H1 (cell line): ENCODE results near the gene SFRP2. TPM values are rescaled to one million over a fixed set of nuclear protein-coding genes. Genes with fewer than 3 reads are reported as not detected.

Source experiments
- CTCF ChIA-PET: fragments of 300-600 bp; sonication (Branson Sonifier 250); formaldehyde crosslinking; loops from one replicate; lab custom pipeline; 2021; ENCODE audit not compliant: partially characterized antibody; lab: Charles Lee
- POLR2A ChIA-PET: fragments of 300-600 bp; sonication (Branson Sonifier 250); formaldehyde crosslinking; loops from one replicate; lab custom pipeline; 2021; ENCODE audit warnings: inconsistent platforms; ENCODE audit not compliant: partially characterized antibody; lab: Charles Lee
- DNase-seq, 2 experiments: peaks; one replicate each; pipeline versions ENCODE4 v3.0.0 to v3.0.0-alpha.2; 2010 to 2022; ENCODE audit warnings: low spot score in 2 of 2, low read depth in 1 of 2, mixed read lengths in 1 of 2
- FAIRE-seq: peaks from 2 replicates; lab custom pipeline; 2011; peaks lifted over from hg19 to GRCh38; lab: Jason Lieb, UNC
- H2AFZ ChIP-seq: 2 replicates; pipeline ENCODE4 v1.8.1; 2012; ENCODE audit warnings: low read length, inconsistent platforms
- H2AK5ac ChIP-seq: 2 replicates; pipeline ENCODE4 v1.6.1; 2013; ENCODE audit warnings: low read depth, low read length
- H2BK120ac ChIP-seq: replicated peaks from 2 replicates; pipeline ENCODE3; 2013; ENCODE audit warnings: low read depth, low read length, inconsistent platforms
- H2BK12ac ChIP-seq: 2 replicates; pipeline ENCODE4 v1.6.1; 2013; ENCODE audit warnings: low read depth, low read length
- H2BK15ac ChIP-seq: 2 replicates; pipeline ENCODE4 v1.6.1; 2013; ENCODE audit warnings: low read length
- H2BK20ac ChIP-seq: 2 replicates; pipeline ENCODE4 v1.6.1; 2013; ENCODE audit warnings: low read length
- H2BK5ac ChIP-seq: 2 replicates; pipeline ENCODE4 v1.6.1; 2013; ENCODE audit warnings: low read depth, low read length
- H3K14ac ChIP-seq: 2 replicates; pipeline ENCODE4 v1.6.1; 2013; ENCODE audit warnings: inconsistent platforms; ENCODE audit not compliant: insufficient read length
- H3K18ac ChIP-seq: 2 replicates; pipeline ENCODE4 v1.6.1; 2013; ENCODE audit warnings: low read length; ENCODE audit errors: extremely low read depth
- H3K23ac ChIP-seq: 2 replicates; pipeline ENCODE4 v1.6.1; 2013; ENCODE audit warnings: inconsistent platforms; ENCODE audit not compliant: insufficient read length
- H3K23me2 ChIP-seq: 2 replicates; pipeline ENCODE4 v1.6.1; 2013; ENCODE audit warnings: low read depth, low read length
- H3K27ac ChIP-seq: 2 replicates; pipeline ENCODE4 v1.6.1; 2011; ENCODE audit warnings: low read depth, low read length, inconsistent platforms
- H3K27me3 ChIP-seq, 4 experiments: replicated peaks in 1 of 4; 1 replicate in 1 of 4; 2 replicates in 3 of 4; pipeline versions ENCODE4 v1.6.1 to v1.8.1; 2011 to 2013; ENCODE audit warnings: low read length in 3 of 4, mild to moderate bottlenecking in 3 of 4, inconsistent platforms in 2 of 4, mixed read lengths in 2 of 4, moderate library complexity in 1 of 4; ENCODE audit not compliant: control insufficient read depth in 3 of 4, insufficient read depth in 3 of 4; ENCODE audit errors: extremely low read depth in 1 of 4
- H3K36me3 ChIP-seq, 4 experiments: 2 replicates each; pipeline versions ENCODE4 v1.6.1 to v1.8.1; 2011 to 2013; ENCODE audit warnings: mild to moderate bottlenecking in 4 of 4, low read length in 3 of 4, moderate library complexity in 2 of 4, control low read depth in 1 of 4, inconsistent platforms in 1 of 4; ENCODE audit not compliant: insufficient read depth in 4 of 4, control insufficient read depth in 2 of 4
- H3K4ac ChIP-seq: replicated peaks from 2 replicates; pipeline ENCODE3; 2013; ENCODE audit warnings: low read length, low read depth, mixed read lengths, inconsistent platforms; ENCODE audit not compliant: insufficient read length
- H3K4me1 ChIP-seq, 4 experiments: replicated peaks in 1 of 4; 1 replicate in 1 of 4; 2 replicates in 3 of 4; pipeline versions ENCODE4 v1.6.1 to v1.8.1; 2011 to 2013; ENCODE audit warnings: low read length in 3 of 4, inconsistent platforms in 2 of 4, mixed read lengths in 1 of 4; ENCODE audit not compliant: insufficient read depth in 4 of 4, control insufficient read depth in 3 of 4
- H3K4me2 ChIP-seq, 2 experiments: 2 replicates each; pipeline versions ENCODE4 v1.6.1 to v1.8.1; 2011 to 2013; ENCODE audit warnings: low read depth in 2 of 2, low read length in 2 of 2, control low read depth in 1 of 2, inconsistent platforms in 1 of 2, mild to moderate bottlenecking in 1 of 2; ENCODE audit not compliant: insufficient read depth in 1 of 2
- H3K4me3 ChIP-seq, 4 experiments: fragments of 200-600, 300-600 bp in 1 of 4; sonication (generic), shearing (Covaris generic), sonication (Bioruptor Twin) in 1 of 4; 2 replicates each; pipeline versions ENCODE4 v1.5.1 to v1.8.1; 2011 to 2016; ENCODE audit warnings: low read length in 4 of 4, low read depth in 3 of 4, control low read depth in 2 of 4, inconsistent platforms in 2 of 4, mild to moderate bottlenecking in 2 of 4, mixed read lengths in 1 of 4, moderate library complexity in 1 of 4; ENCODE audit not compliant: insufficient read depth in 2 of 4; ENCODE audit errors: extremely low read depth in 1 of 4
- H3K56ac ChIP-seq: replicated peaks from 2 replicates; pipeline ENCODE3; 2013; ENCODE audit warnings: low read depth, mild to moderate bottlenecking, mixed read lengths, low read length, inconsistent platforms; ENCODE audit not compliant: insufficient read length
- H3K79me1 ChIP-seq: 2 replicates; pipeline ENCODE4 v1.6.1; 2013; ENCODE audit warnings: low read depth, low read length, control low read depth
- H3K79me2 ChIP-seq, 2 experiments: 2 replicates each; pipeline versions ENCODE4 v1.6.1 to v1.8.1; 2012 to 2013; ENCODE audit warnings: low read length in 2 of 2, mild to moderate bottlenecking in 2 of 2, inconsistent platforms in 1 of 2; ENCODE audit not compliant: insufficient read depth in 2 of 2, control insufficient read depth in 1 of 2
- H3K9ac ChIP-seq, 4 experiments: replicated peaks in 1 of 4; 1 replicate in 1 of 4; 2 replicates in 3 of 4; pipeline versions ENCODE4 v1.6.1 to v1.8.1; 2011 to 2013; ENCODE audit warnings: low read depth in 3 of 4, low read length in 3 of 4, control low read depth in 2 of 4, mild to moderate bottlenecking in 2 of 4, moderate library complexity in 2 of 4, inconsistent platforms in 1 of 4; ENCODE audit errors: extremely low read depth in 1 of 4
- H3K9me3 ChIP-seq, 2 experiments: 2 replicates each; pipeline versions ENCODE4 v1.6.1 to v1.8.1; 2012 to 2013; ENCODE audit warnings: mild to moderate bottlenecking in 2 of 2, moderate library complexity in 2 of 2, control low read depth in 1 of 2, inconsistent platforms in 1 of 2, low read depth in 1 of 2, low read length in 1 of 2, mixed read lengths in 1 of 2; ENCODE audit not compliant: insufficient read depth in 2 of 2
- H4K20me1 ChIP-seq, 2 experiments: replicated peaks in 1 of 2; 2 replicates each; pipeline versions ENCODE3 to v1.8.1; 2011 to 2013; ENCODE audit warnings: inconsistent platforms in 2 of 2, low read length in 2 of 2, mild to moderate bottlenecking in 1 of 2; ENCODE audit not compliant: insufficient read depth in 2 of 2, control insufficient read depth in 1 of 2
- H4K5ac ChIP-seq: 2 replicates; pipeline ENCODE4 v1.6.1; 2013; ENCODE audit warnings: low read length, low read depth, mixed read lengths, inconsistent platforms; ENCODE audit not compliant: insufficient read length
- H4K8ac ChIP-seq: 2 replicates; pipeline ENCODE4 v1.8.0; 2013; ENCODE audit warnings: mild to moderate bottlenecking, moderate library complexity, low read length, inconsistent platforms; ENCODE audit not compliant: insufficient read depth; ENCODE audit errors: extremely low read depth
- H4K91ac ChIP-seq: replicated peaks from 2 replicates; pipeline ENCODE3; 2013; ENCODE audit warnings: low read length, mixed read lengths, inconsistent platforms; ENCODE audit not compliant: insufficient read length
- BRCA1 ChIP-seq: IDR thresholded peaks from 2 replicates; pipeline ENCODE4 v1.6.1; 2012; ENCODE audit warnings: low read depth, low read length, improper control_type of control experiment
- E2F6 ChIP-seq: IDR thresholded peaks from 2 replicates; pipeline ENCODE4 v1.6.1; 2012; ENCODE audit warnings: inconsistent platforms
- EZH2 ChIP-seq: fragments of 200-600 bp; sonication (generic); IDR thresholded peaks from 2 replicates; pipeline ENCODE4 v1.7.1; 2012; ENCODE audit warnings: low read depth, mild to moderate bottlenecking, moderate library complexity, low read length, inconsistent platforms; ENCODE audit not compliant: severe bottlenecking
- FOSL1 ChIP-seq: IDR thresholded peaks from 2 replicates; pipeline ENCODE4 v1.6.1; 2011; ENCODE audit warnings: mild to moderate bottlenecking, low read depth, low read length, moderate library complexity; ENCODE audit not compliant: insufficient read depth
- GABPA ChIP-seq: IDR thresholded peaks from 2 replicates; pipeline ENCODE4 v1.6.1; 2011; ENCODE audit warnings: mild to moderate bottlenecking, low read length, moderate library complexity, borderline replicate concordance; ENCODE audit not compliant: insufficient read depth
- HDAC6 ChIP-seq: IDR thresholded peaks from one replicate; pipeline ENCODE4 v1.7.1; 2012; ENCODE audit warnings: low read depth, mild to moderate bottlenecking, inconsistent platforms, low read length, moderate library complexity
- KDM4A ChIP-seq: IDR thresholded peaks from one replicate; pipeline ENCODE4 v1.7.1; 2012; ENCODE audit warnings: low read depth, mild to moderate bottlenecking, moderate library complexity, low read length, inconsistent platforms; ENCODE audit not compliant: severe bottlenecking
- RBBP5 ChIP-seq: IDR thresholded peaks from 2 replicates; pipeline ENCODE4 v1.7.1; 2012; ENCODE audit warnings: low read depth, mild to moderate bottlenecking, inconsistent platforms, low read length, moderate library complexity, borderline replicate concordance
- TAF7 ChIP-seq: optimal IDR thresholded peaks from 2 replicates; pipeline ENCODE3; 2011; ENCODE audit warnings: low read depth, mild to moderate bottlenecking, inconsistent platforms, low read length, moderate library complexity, borderline replicate concordance
- WGBS, 2 experiments: shearing (Covaris generic) in 1 of 2; methylation state at CpG; one replicate each; pipeline versions ENCODE4 v1.1.6 to v1.1.7; 2013 to 2015; ENCODE audit warnings: low lambda C conversion rate in 2 of 2, mixed read lengths in 2 of 2, inconsistent platforms in 1 of 2, low coverage in 1 of 2, missing lambda C conversion rate in 1 of 2; ENCODE audit not compliant: insufficient replicate concordance in 2 of 2, insufficient coverage in 1 of 2, insufficient read length in 1 of 2; ENCODE audit errors: extremely low coverage in 1 of 2, missing lambda C conversion rate in 1 of 2; 5-methylcytosine and 5-hydroxymethylcytosine counted together
- polyA plus RNA-seq, 7 experiments: library from polyadenylated mRNA; depleted of rRNA in 3 of 7; stranded (reverse) in 5 of 7; unstranded in 2 of 7; fragments of >200 nt in 5 of 7; fragments of 200-250 nt in 2 of 7; gene quantifications; 1 replicate in 5 of 7; 2 replicates in 1 of 7; 4 replicates in 1 of 7; pipeline versions ENCODE4 v1.2.1 to v1.2.3, GENCODE V29; 2011 to 2013; ENCODE audit warnings: missing spikeins in 2 of 7, mixed read lengths in 2 of 7
- total RNA-seq: library from RNA; stranded (reverse); fragmentation: NEBNext Ultra II Directional; extraction: Animal tissue kit (Norgen Biotek cat#: 25700); gene quantifications from 2 replicates; pipeline ENCODE4 v1.2.1, GENCODE V29; 2021
- TF ChIP-seq, protein P1 (sequence below), 3 experiments: IDR thresholded peaks; 1 replicate in 2 of 3; 2 replicates in 1 of 3; pipeline versions ENCODE4 v1.5.1 to v1.6.1; 2011; ENCODE audit warnings: low read length in 3 of 3, mild to moderate bottlenecking in 3 of 3, inconsistent platforms in 2 of 3, low read depth in 1 of 3, moderate library complexity in 1 of 3; ENCODE audit not compliant: insufficient read depth in 1 of 3; ENCODE audit errors: control extremely low read depth in 1 of 3

Gene SFRP2
- total and polyA plus RNA-seq, 2 of the 8 experiments (the other 6 are each of a cell fraction or from before 2014, with no cell fraction given), result 108 to 342 TPM

DNA sequence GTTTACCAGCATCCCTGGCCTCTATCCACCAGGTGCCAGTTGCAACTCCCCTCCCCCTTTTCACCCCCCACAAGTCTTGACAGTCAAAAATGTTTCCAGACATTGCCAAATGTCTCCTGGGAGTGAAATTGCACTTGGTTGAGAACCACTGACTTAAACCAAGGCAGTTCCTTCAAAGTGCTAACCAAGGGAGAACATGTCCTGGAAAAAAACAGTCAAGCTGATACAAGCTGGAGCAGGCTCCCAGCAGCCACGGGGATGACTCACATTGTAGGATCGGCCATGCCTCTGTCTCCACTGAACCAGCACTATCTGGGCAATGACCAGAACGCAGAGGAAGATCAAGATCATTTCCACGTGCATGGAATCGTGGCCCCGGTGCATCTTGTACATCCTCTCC, 40.5 kb downstream of the SFRP2 start:
- WGBS, 2 experiments, result 92% methylated on average over 6 of the region's 6 CpGs; no CpG with 5 or more reads in 1 of the 2 experiments
- Histone ChIP-seq H3K4me1 (no peaks in the 10 kb centered on the region), H3K4ac (no peak overlapping the region), H3K9ac (no peak overlapping the region), H2BK20ac (no peak overlapping the region), H3K9me3 (no peaks in the 10 kb centered on the region), H3K79me2 (no peaks in the 10 kb centered on the region), H4K5ac (no peak overlapping the region), H2AFZ (no peak overlapping the region), H2BK120ac (no peak overlapping the region), H3K79me1 (0 out of 2 replicates have a peak, but pooled peaks cover 2% of the 10 kb centered on the region), H3K23me2 (no peaks in the 10 kb centered on the region), H3K4me2 (no peak overlapping the region), H2BK15ac (no peak overlapping the region), H3K14ac (no peak overlapping the region), H3K27ac (no peak overlapping the region), H3K56ac (no peak overlapping the region), H2AK5ac (no peak overlapping the region), H4K91ac (no peak overlapping the region), H2BK5ac (no peak overlapping the region), H3K36me3 (peaks cover 0 to 8% (median 3%) of the 10 kb centered on the region in 4 experiments; a peak in 4 of 8 replicates), H3K4me3 (no peak overlapping the region), H2BK12ac (no peak overlapping the region), H3K23ac (no peak overlapping the region), H3K27me3 (no peaks in the 10 kb centered on the region), H4K8ac (no peak overlapping the region), H4K20me1 (peaks cover 1 to 2% of the 10 kb centered on the region in 2 experiments), H3K18ac (no peak overlapping the region)
- ChIA-PET POLR2A (interaction anchor here (0.7 to 1.3 kb wide), 2 partner anchors 42 to 516 kb away, joined by 3 read pairs; no protein-coding TSS in a partner anchor), CTCF (interaction anchor here (1.1 to 3.5 kb wide), 6 partner anchors 16 to 132 kb away, joined by 3 to 42 read pairs (median 12); no protein-coding TSS in a partner anchor)
- FAIRE-seq (no peak), DNase-seq (no peak)
- no peak for TF ChIP-seq RBBP5
- TF ChIP-seq E2F6, result no peak
- no peak for TF ChIP-seq TAF7
- TF ChIP-seq BRCA1, result no peak
- TF ChIP-seq KDM4A, result no peak
- no peak for TF ChIP-seq HDAC6
- no peak for TF ChIP-seq EZH2
- TF ChIP-seq GABPA, result no peak
- TF ChIP-seq FOSL1, result no peak
- TF ChIP-seq, protein P1, sequence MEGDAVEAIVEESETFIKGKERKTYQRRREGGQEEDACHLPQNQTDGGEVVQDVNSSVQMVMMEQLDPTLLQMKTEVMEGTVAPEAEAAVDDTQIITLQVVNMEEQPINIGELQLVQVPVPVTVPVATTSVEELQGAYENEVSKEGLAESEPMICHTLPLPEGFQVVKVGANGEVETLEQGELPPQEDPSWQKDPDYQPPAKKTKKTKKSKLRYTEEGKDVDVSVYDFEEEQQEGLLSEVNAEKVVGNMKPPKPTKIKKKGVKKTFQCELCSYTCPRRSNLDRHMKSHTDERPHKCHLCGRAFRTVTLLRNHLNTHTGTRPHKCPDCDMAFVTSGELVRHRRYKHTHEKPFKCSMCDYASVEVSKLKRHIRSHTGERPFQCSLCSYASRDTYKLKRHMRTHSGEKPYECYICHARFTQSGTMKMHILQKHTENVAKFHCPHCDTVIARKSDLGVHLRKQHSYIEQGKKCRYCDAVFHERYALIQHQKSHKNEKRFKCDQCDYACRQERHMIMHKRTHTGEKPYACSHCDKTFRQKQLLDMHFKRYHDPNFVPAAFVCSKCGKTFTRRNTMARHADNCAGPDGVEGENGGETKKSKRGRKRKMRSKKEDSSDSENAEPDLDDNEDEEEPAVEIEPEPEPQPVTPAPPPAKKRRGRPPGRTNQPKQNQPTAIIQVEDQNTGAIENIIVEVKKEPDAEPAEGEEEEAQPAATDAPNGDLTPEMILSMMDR (IDR thresholded peaks at IDR 0.05; ENCODE audit: control extremely low read depth in 1 of 3, insufficient read depth in 1 of 3, low read depth in 1 of 3, low read length in 3 of 3), result no peak
